HK-2 (cell line): ENCODE data around the gene ZNF784.

ENCODE experiments used
- DNase-seq: peaks from one replicate; pipeline ENCODE4 v3.0.0-alpha.2; 2018; ENCODE audit not compliant: unreplicated experiment

ZNF784 gene, protein sequence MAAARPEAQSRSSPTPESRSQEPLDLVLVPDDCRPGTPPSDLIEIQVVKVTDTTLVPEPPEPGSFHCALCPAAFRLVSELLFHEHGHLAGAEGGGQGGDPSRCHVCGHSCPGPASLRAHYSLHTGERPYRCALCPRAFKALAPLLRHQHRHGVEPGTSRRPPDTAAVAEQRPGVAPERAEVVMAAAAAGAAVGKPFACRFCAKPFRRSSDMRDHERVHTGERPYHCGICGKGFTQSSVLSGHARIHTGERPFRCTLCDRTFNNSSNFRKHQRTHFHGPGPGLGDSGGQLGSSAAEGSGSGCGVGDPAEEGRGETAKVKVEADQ

DNA sequence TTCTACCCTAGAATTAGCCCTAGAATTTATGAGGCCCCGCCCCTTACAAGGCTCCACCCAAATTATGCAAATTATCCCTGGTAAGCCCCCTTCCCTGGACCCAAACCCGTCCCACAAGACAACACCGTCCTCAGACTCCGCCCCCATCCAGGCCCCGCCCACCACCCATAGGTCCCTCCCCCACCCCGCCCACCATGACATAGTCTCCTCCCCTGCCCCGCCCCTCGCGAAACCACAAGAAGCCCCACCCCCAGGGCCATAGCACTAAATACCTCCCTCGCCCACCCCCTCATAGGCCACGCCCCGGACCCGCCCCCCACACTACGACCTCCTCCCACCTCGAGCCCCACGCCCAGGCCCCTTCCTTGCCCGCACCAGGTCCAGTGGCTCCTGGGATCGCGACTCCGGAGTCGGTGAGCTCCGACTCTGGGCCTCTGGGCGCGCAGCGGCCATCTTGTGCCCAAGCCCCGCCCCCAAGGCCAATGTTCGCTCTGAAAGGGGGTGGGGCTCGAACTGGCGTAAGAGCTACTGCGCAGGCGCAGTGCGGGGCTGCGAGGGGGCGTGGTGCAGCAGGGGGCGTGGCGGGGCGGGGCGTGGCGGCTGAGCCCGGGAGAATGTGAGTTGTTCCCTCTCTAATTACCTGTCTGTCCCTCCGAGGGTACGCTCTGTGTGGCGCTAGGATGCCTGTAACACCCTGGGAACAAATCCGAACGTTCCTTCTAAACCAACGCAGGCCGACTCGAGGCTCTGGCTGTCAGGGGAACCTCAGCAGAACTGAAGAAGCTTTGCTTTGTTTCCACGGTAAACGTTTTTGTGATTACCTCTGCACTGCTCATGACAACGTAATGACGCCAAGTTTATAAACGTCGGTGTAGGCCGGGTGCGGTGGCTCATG is at the start of gene ZNF784:
Gene ZNF784 (minus strand): TSS at position 458 of the 895 bp plus-strand sequence. CDS start 5 bp downstream, at position 453.
- DNase-seq: peak; percentile 99

DNA sequence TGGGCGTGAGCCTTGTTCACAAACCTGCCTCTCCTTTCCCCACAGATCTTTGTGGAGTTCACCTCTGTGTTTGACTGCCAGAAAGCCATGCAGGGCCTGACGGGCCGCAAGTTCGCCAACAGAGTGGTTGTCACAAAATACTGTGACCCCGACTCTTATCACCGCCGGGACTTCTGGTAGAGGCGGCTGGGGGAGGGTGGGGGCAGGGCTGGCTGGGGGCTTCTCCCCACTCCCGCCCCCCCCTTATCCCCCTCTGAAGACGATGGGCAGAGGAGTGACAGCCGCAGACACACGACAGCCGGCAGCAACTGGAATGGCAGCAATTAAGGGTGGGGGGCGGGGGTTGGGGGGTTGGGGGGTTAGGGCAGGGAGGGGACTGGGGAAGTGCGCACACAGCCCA is 49.5 kb upstream of the ZNF784 start:
- no peak for DNase-seq

DNA sequence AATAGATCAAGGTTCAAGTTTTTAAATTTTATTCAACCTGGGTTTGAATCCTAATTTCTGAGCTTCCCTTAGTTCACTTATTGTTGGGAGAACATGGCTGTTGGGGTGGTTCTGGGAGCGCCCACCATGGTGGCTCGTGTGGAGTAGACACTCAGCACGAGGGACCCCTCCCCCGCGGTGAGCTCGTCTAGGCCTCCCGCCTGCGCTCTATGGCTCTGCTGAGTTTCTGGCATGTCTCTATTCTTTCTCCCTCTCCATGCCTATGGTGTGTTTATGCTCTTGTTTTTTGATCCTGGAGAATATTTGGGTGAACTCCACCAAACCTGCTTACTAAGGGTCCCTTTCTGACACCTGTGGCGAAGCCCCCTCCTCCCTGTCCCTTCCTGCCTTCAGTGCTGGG is 49.1 kb upstream of the ZNF784 start:
- no peak for DNase-seq

DNA sequence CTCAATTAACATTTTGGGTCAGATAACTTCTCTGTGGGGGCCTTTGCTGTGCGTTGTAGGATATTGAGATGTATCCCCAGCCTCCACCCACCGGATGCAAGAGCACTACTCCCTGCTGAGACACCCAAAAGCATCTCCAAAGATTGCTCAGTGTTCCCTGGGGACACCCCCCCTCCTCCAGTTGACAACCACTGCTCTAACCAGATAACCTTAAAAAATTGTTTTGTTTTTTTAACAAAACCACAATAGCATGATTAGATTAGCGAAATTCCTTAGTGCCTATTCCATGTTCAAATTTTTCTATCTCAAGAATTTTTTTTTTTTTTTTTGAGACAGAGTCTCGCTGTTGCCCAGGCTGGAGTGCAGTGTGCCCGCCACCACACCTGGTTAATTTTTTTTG is 48.1 kb upstream of the ZNF784 start:
- DNase-seq: no peak

DNA sequence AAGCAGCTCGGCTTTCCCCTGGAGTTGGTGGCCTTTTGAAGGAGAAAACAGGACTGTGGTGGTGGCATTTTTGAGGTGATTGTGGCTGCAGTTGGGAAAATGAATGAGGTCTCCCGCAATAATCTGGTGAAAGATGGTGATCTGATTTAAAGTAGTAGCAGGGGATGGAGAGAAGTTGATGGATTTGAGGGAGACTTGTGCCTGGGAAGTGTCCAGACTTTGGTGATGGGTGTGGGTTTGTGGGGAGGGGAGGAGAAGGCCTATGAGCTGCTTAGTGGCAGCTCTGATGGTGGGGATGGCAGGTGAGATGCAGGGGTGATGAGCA is 46.6 kb upstream of the ZNF784 start:
- DNase-seq: no peak

DNA sequence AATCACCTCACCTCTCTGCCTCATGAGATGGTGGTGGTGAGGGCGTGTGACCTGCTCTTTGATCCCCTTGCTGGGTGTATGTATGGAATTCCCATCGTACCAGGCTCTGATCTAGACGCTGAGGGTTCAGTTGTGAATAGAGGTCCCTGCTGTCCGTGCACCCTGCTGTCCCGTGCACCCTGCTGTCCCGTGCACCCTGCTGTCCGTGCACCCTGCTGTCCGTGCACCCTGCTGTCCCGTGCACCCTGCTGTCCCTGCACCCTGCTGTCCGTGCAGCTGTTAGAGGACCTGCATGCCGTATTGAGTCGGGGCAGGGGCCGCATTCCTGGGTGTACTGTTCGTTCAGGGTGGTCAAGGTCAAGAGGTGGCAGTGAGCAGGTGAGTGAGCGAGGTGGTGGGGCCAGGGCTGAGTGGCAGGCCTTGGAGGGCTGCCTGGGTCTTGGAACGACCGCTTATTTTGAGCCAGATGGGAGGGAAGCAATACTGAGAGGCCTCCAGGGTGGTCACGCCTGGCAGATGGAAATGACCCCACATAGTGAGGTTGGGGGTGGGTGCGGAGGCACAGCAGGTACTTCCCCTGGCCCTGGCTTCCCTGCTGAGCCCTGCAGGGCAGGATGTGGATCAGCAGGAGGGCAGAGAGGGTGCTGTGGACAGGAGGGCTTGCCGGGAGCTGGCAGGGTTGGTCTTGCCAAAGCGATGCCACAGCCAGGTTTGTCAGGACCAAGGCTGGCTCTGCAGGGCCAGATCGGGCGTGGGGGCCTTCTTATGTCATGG is 46.1 kb upstream of the ZNF784 start:
- no peak for DNase-seq

DNA sequence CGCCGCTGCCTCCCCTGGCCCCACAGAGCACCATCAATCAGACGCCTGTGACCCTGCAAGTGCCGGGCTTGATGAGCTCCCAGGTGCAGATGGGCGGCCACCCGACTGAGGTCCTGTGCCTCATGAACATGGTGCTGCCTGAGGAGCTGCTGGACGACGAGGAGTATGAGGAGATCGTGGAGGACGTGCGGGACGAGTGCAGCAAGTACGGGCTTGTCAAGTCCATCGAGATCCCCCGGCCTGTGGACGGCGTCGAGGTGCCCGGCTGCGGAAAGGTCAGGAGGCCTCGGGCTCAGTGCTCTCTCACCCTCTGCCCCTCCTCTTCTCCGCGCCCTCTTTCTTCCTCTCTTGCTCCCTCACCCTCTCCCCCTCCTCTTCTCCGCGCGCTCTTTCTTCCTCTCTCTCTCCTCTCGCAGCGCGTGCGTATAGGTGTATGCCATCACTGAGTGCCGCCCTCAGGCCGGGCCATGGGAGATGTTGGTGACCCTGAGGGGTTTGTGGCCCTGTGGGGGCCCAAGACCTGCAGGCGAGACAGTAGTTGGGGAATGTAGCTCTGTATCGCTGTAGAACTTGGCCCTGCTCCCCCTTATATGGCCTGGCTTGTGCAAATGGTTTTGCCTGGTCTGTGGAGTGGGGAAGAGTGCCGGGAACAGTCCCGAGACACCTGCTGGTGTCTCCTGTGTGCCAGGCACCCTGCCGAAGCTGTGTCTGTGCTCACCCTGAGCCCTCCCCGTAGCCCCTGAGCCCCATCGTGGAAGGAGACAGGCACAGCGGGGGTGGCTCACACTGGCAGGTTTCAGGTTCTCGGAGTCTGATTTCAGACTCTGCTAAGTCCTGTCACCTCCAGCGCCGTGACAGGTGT is 45.3 kb upstream of the ZNF784 start:
- no peak for DNase-seq

DNA sequence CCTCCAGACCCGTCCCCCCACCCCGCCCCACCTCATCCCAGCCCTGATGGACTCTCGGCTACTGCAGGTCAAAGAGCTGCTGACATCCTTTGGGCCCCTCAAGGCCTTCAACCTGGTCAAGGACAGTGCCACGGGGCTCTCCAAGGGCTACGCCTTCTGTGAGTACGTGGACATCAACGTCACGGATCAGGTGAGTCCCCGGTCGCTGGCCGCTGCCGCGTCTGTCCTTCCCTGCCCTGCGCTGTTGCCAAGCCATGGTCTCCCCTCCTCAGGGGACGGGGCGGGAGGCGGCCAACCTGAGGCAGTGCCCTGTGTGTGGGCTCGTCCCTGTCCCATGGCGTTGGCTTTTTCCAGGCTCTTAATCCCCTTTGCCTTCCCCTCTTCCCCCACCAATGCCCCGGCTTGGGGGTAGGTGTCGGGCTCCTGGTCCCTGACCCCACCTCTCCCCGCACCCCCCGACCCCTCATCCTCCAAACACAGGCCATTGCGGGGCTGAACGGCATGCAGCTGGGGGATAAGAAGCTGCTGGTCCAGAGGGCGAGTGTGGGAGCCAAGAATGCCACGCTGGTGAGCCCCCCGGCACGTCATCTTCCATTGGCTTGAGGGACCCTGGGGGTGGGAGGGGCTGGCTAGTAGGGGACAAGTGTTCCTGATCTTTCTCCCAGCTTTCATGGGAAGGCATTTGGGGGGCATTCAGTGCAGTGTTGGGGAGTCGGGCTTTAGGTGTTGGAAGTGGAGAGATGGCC is 44.4 kb upstream of the ZNF784 start:
- no peak for DNase-seq

DNA sequence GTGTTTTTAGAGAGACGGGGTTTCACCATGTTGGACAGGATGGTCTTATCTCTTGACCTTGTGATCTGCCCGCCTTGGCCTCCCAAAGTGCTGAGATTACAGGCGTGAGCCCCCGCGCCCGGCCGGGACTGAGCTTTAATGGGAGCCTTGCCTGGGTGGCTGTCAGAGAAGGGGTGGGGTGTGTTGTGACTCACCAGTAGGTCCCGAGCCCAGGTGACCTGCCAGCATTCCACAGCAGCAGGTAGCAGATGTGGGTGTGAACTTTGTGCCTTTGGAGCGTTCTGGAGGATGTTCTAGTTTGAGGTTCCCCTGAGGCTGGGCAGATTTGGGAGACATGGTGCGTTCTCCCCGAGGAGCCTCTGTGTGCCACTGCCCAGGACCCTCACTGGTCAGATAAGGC is 43.6 kb upstream of the ZNF784 start:
- DNase-seq: no peak

DNA sequence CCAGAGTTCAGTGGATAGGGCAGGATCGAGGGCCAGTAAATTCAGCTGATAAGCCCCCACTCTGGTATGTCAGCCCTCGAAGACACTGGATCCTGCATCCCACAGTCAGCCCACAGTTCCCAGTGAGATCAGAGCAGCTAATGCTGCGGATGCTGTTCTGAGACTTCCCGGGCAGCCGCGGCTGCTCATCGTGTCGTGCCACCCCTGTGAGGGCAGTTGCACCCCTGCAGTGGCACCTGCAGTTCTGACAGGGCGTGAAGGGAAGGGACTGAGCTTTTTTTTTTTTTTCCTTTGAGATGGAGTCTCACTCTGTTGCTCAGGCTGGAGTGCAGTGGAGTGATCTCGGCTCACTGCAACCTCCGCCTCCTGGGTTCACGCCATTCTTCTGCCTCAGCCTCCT is 43.1 kb upstream of the ZNF784 start:
- DNase-seq: no peak

DNA sequence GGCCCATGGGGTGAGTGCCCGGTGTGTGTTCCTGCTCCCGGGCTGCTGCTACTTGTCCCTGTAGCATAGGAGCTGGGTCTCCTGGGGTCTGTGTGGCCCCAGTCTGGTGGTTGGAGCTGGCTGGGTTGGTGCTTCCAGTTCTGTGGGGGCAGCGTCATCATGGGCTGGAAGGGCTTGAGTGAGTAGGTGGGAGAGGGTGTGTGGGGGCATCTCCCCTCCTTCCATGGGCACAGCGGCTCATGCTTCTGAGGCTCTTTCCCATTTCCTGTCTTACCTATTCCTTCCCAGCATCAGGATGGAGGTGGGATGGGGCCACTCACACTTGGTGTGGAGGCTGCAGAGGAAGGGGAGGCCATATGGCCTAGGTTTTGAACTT is 42.6 kb upstream of the ZNF784 start:
- DNase-seq: no peak

DNA sequence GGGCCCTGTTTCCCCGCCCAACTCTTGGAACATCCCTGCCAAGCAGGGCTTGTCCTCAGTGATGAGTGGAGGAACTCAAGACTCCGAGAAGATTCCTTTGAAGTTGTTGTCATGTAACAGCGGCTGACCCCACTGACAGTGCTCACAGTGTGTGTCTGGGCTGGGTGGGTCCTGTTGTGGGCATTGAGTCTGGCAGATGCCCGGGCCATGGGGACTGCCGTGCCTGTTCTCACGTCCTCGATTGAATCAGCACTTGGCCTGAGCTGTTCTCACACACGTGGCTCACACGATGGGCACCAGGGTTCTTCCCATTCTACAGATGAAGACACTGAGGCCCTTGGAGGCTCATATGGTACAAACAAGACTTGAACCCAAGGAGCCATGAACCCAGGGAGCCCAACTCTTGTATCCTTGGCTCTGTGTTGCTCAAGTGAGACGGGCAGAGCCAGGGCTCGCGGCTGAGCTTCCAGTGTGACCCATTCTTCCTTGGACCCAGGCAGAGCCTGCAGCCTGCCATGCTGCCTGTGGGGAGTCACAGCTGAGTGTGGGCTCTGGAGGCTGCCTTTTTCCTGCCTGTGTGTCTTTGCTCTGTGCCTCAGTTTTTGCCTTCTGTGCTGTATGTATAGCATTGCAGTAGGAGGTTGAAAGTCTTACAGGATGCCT is 42.1 kb upstream of the ZNF784 start:
- no peak for DNase-seq

DNA sequence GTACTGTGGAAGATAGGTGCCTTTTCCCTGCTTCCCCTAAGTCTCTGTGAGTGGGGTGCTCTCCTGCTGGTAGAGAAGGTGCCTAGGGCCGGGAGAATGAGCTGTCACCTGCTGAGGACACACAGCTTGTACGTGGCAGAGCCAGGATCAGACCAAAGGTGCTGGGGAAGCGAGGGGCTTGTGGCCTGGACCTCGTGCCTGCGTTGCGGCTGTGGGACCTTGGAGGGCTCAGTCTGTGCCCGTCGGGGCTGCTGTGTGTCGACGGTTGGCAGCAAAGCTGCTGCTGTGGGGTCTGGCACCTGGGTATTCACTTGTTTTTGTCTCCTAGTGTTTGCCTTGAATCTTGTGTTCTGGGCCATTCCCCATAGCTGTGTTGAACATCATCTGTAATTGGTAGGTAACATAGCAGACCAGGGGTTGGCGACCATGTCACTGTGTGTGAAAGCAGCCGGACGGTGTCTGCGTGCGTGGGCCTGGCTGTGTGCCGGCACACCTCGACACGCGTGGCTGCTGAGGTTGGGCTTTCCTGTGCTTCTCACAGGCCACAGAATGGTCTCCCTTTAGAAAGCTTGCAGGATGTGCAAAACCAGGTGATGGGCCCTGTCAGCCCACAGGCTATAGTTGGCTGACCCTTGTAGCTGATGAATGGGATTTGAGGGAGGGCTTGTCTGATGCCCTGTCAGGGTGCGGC is 39.6 kb upstream of the ZNF784 start:
- DNase-seq: no peak

DNA sequence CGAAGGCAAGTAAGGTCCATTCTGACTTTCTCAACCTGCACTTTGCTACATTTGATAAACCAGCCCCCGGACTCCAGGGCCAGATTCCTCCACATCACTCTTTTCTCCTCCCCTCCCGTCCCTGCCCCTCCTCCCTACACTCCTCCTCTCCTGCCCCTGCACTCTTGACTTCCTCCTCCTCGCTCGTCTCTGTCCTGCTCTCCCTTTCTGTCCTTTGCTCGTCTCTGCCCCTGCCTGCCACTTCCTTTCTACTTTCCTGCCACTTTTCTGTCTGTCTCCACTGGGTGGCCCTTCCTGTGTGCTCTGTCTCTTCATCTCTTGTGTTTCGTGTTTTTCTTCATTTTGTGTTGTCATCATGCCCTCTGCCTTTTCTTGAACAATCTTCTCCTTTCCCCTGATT is 37.5 kb upstream of the ZNF784 start:
- no peak for DNase-seq

DNA sequence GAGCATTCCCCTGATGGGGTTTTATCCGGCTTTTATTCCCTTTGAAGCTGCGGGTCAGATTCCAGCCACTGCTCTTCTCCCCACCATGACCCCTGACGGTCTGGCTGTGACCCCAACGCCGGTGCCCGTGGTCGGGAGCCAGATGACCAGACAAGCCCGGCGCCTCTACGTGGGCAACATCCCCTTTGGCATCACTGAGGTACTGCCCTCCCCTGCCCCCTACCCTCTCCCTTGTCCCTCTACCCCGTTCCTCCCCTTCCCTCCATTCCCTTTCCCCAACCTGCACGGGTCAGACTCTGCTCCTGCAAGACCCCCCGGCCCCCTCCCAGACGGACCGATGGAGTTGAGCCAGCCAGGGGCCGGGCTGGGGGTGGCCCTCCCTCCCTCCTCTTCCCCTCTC is 36.6 kb upstream of the ZNF784 start:
- DNase-seq: no peak

DNA sequence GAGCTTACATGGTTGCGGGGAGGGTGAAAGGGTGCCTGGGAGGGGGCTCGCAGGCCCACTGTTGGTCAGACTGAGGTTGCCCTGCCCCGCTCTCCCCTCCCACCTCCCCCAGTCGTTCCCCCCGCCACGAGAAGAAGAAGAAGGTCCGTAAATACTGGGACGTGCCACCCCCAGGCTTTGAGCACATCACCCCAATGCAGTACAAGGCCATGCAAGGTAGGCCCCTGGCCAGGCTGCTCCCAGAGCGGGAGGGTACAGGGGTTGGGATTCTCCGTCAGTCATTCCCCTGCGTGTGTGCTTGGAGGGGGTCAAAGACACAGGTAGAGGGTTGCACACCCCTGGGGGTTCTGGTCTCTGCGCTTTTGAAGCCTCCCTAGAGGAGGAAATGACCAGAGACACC is 36.0 kb upstream of the ZNF784 start:
- no peak for DNase-seq

DNA sequence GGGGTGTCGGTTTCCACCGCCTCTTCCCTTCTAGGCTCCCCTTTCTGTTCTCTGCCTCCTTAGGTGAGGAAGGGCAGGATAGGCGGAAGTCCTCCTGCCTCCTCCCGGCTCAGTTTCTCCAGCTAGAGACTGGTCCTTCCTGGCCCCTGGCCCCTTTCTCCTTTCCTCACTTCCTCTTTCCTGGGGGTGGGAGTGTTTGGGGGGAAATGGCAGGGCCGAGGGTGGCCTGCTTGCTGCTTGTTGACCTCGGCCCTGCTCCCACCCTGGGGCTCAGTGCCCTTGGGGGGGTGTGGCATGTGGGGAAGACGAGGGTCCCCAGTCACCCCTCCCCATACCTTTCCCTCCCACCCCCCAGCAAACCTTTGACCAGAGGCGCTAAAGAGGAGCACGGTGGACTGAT is 35.5 kb upstream of the ZNF784 start:
- DNase-seq: no peak

DNA sequence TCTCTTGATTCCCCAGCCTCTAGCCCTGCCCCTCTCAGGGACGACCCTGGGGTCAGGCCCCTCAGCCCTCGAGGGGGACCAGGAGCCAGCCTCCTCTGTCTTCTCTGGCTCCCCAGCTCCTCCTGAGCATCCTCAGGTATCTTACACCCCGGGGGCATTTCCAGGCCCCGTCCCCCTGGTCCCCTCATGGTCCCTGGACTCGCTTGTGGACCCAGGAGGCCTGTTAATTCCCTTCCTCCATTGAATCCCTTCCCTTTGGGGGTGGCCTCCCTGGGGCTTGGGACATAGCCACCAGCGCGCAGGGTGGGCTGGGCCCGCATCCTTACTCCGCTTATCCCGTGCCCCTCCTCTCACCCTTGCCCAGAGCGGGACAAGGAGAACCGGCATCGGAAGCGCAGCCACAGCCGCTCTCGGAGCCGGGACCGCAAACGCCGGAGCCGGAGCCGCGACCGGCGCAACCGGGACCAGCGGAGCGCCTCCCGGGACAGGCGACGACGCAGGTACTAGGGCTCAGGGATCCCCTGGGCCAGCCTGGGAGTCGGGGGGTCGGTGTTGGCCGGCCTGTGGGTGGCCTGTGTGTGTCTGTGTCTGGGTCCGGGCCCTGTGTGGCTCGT is 34.6 kb upstream of the ZNF784 start:
- DNase-seq: no peak

DNA sequence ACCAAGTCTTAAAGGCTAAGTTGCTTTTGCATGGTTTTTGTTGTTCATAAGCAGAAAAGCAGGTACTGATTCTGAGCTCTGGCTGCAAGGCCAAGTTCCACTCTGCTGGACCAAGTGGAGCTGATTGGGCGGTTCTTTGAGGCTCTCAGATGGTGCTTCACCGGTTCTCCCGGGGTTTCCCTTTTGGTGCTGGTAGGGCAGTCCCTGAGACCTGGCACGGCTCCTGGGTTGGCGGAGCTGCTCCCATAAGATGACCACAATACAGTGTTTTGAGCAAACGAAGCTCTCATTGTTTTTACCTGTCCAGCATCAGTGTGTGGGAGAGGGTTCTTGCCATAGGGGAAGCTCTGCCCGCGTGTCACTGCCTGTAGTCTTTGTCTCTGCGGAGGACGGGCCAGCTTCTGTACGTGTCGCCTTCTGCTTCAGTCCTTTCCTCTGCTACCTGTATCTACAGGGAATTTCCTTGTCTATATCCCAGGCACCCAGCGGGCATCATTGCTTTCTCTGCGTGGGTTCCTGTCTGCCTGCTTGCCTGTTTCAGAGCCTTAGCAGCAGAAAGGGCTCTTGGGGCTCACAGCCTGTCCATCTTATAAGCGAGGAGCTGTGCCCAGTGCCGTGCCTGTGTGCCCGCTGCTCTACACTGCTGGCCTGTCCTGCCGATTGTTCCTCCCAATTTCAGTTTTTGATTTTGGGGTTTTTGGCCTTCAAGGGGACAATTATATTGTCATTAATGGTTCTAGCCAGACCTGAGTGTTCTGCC is 32.8 kb upstream of the ZNF784 start:
- DNase-seq: no peak
